Stomach smooth muscle (tissue), 2 donors: ENCODE results near the gene DHCR24.
"Not testable (repeated sequence)": the region's sequence is repeated elsewhere in the genome, so short reads cannot be mapped to it uniquely, and the experiment has no call there.

Source experiments
- H3K27ac ChIP-seq: one replicate; pipeline ENCODE4 v1.7.0; 2013; ENCODE audit warnings: mild to moderate bottlenecking, low read length, inconsistent platforms
- H3K27me3 ChIP-seq, 2 donors: one replicate each; pipeline ENCODE4 v1.7.0; 2013; ENCODE audit warnings: low read length in 2 of 2; ENCODE audit not compliant: insufficient read depth in 2 of 2, control insufficient read depth in 1 of 2
- H3K36me3 ChIP-seq, 2 donors: one replicate each; pipeline ENCODE4 v1.7.0; 2013; ENCODE audit warnings: low read length in 2 of 2; ENCODE audit not compliant: control insufficient read depth in 2 of 2, insufficient read depth in 2 of 2
- H3K4me1 ChIP-seq: one replicate; pipeline ENCODE4 v1.7.0; 2013; ENCODE audit warnings: low read length; ENCODE audit not compliant: control insufficient read depth, insufficient read depth
- H3K4me3 ChIP-seq, 2 donors: one replicate each; pipeline ENCODE4 v1.7.0; 2013; ENCODE audit warnings: low read length in 2 of 2
- H3K9ac ChIP-seq, 2 donors: one replicate each; pipeline ENCODE4 v1.7.0; 2013; ENCODE audit warnings: low read length in 2 of 2, mild to moderate bottlenecking in 1 of 2
- H3K9me3 ChIP-seq, 2 donors: one replicate each; pipeline ENCODE4 v1.7.0; 2013; ENCODE audit warnings: low read length in 2 of 2; ENCODE audit not compliant: control insufficient read depth in 2 of 2
- donor health status: healthy.
- donor health status: Pancreatic carcinoma.

Gene DHCR24

GRCh38 chr1:54886724-54887664 is at the start of gene DHCR24:
Gene DHCR24, minus strand, starts transcription at chr1:54887195. Its CDS starts 76 bp downstream, at chr1:54887119.
- no peaks in the 10 kb centered on the region for H3K9me3 ChIP-seq
- H3K4me1 ChIP-seq = peaks cover 20% of the 10 kb centered on the region
- H3K4me3 ChIP-seq = peak within 1 kb of the TSS; percentile 74 to 91
- H3K36me3 ChIP-seq = no peaks in the 10 kb centered on the region
- H3K27ac ChIP-seq = no peak within 1 kb of the TSS
- peak within 1 kb of the TSS; percentile 13 to 58 for H3K9ac ChIP-seq
- H3K27me3 ChIP-seq = peaks cover 5 to 10% of the 10 kb centered on the region in 2 donors

- Histone ChIP-seq H3K4me3 (no peak overlapping the region), H3K27ac (no peak overlapping the region), H3K36me3 (no peaks in the 10 kb centered on the region), H3K9me3 (no peaks in the 10 kb centered on the region), H3K4me1 (no peaks in the 10 kb centered on the region), H3K9ac (no peak overlapping the region), H3K27me3 (peaks cover 0 to 2% of the 10 kb centered on the region in 2 donors)
Measured at GRCh38 chr1:54936791-54937190, 49.8 kb upstream of the DHCR24 start.

GRCh38 chr1:54934869-54935268 is 47.9 kb upstream of the DHCR24 start:
- Histone ChIP-seq H3K4me1 (no peaks in the 10 kb centered on the region), H3K9ac (no peak overlapping the region)

GRCh38 chr1:54934081-54934480 is 47.1 kb upstream of the DHCR24 start:
- not testable (repeated sequence) for H3K4me1 ChIP-seq, H3K36me3 ChIP-seq, H3K4me3 ChIP-seq, H3K9me3 ChIP-seq, H3K27ac ChIP-seq, H3K27me3 ChIP-seq, H3K9ac ChIP-seq

More at GRCh38 chr1:54934869-54935268, 47.9 kb upstream of the DHCR24 start:
- Histone ChIP-seq H3K27me3 (no peaks in the 10 kb centered on the region), H3K9me3 (no peaks in the 10 kb centered on the region), H3K27ac (no peak overlapping the region), H3K36me3 (no peaks in the 10 kb centered on the region), H3K4me3 (no peak overlapping the region)

GRCh38 chr1:54931275-54931840 is 44.4 kb upstream of the DHCR24 start:
- H3K9me3 ChIP-seq = no peaks in the 10 kb centered on the region
- H3K9ac ChIP-seq = no peak overlapping the region
- H3K27me3 ChIP-seq = no peaks in the 10 kb centered on the region
- H3K27ac ChIP-seq = no peak overlapping the region
- no peaks in the 10 kb centered on the region for H3K36me3 ChIP-seq
- H3K4me1 ChIP-seq = no peaks in the 10 kb centered on the region
- H3K4me3 ChIP-seq = no peak overlapping the region

- no peak overlapping the region for H3K27ac ChIP-seq
- H3K4me1 ChIP-seq = no peaks in the 10 kb centered on the region
- H3K27me3 ChIP-seq = no peaks in the 10 kb centered on the region
- no peaks in the 10 kb centered on the region for H3K36me3 ChIP-seq
- no peaks in the 10 kb centered on the region for H3K9me3 ChIP-seq
- no peak overlapping the region for H3K9ac ChIP-seq
- H3K4me3 ChIP-seq = no peak overlapping the region
Measured at GRCh38 chr1:54929700-54930099, 42.7 kb upstream of the DHCR24 start.

- Histone ChIP-seq H3K4me1 (no peaks in the 10 kb centered on the region), H3K27ac (no peak overlapping the region), H3K36me3 (no peaks in the 10 kb centered on the region)
Measured at GRCh38 chr1:54928327-54928726, 41.3 kb upstream of the DHCR24 start.

GRCh38 chr1:54927472-54928240 is 40.7 kb upstream of the DHCR24 start:
- Histone ChIP-seq H3K27me3 (no peaks in the 10 kb centered on the region), H3K4me1 (no peaks in the 10 kb centered on the region), H3K4me3 (no peak overlapping the region), H3K9ac (no peak overlapping the region), H3K27ac (no peak overlapping the region), H3K9me3 (no peaks in the 10 kb centered on the region), H3K36me3 (no peaks in the 10 kb centered on the region)

More at GRCh38 chr1:54928327-54928726, 41.3 kb upstream of the DHCR24 start:
- Histone ChIP-seq H3K4me3 (no peak overlapping the region), H3K27me3 (no peaks in the 10 kb centered on the region), H3K9ac (no peak overlapping the region), H3K9me3 (no peaks in the 10 kb centered on the region)

- H3K9ac ChIP-seq = no peak overlapping the region
- no peak overlapping the region for H3K4me3 ChIP-seq
- no peaks in the 10 kb centered on the region for H3K27me3 ChIP-seq
- H3K9me3 ChIP-seq = no peaks in the 10 kb centered on the region
- H3K4me1 ChIP-seq = no peaks in the 10 kb centered on the region
- H3K27ac ChIP-seq = no peak overlapping the region
- H3K36me3 ChIP-seq = no peaks in the 10 kb centered on the region
Measured at GRCh38 chr1:54926970-54927369, 40.0 kb upstream of the DHCR24 start.

GRCh38 chr1:54922921-54923421 is 36.0 kb upstream of the DHCR24 start:
- Histone ChIP-seq H3K9me3 (no peaks in the 10 kb centered on the region), H3K9ac (no peak overlapping the region), H3K36me3 (no peaks in the 10 kb centered on the region), H3K4me1 (no peaks in the 10 kb centered on the region), H3K27me3 (no peaks in the 10 kb centered on the region), H3K27ac (no peak overlapping the region), H3K4me3 (no peak overlapping the region)
